HEK293T (cell line): ENCODE measurements around the gene LETM1.

ENCODE experiments used
- CTCF ChIA-PET: fragments of 350-600 bp; formaldehyde crosslinking; extraction: SDS; loops from one replicate; lab custom pipeline; 2021; ENCODE audit warnings: antibody characterized with exemption, inconsistent platforms; lab: Yijun Ruan, JAX
- POLR2A ChIA-PET: fragments of 350-600 bp; formaldehyde crosslinking; extraction: SDS; loops from one replicate; lab custom pipeline; 2020; ENCODE audit warnings: antibody characterized with exemption, inconsistent platforms; lab: Yijun Ruan, JAX
- DNase-seq: peaks from one replicate; pipeline ENCODE4 v3.0.0; 2012; ENCODE audit warnings: mixed read lengths; ENCODE audit errors: extremely low spot score
- ARNT ChIP-seq: fragments of 450-650 bp; IDR thresholded peaks from 2 replicates; pipeline ENCODE4 v1.6.1; 2017; ENCODE audit warnings: mild to moderate bottlenecking
- BHLHE40 ChIP-seq: fragments of 450-650 bp; IDR thresholded peaks from 2 replicates; pipeline ENCODE4 v1.6.1; 2016; ENCODE audit warnings: mild to moderate bottlenecking, moderate library complexity, borderline replicate concordance
- CTBP1 ChIP-seq: fragments of 450-650 bp; IDR thresholded peaks from 2 replicates; pipeline ENCODE4 v1.6.1; 2016; ENCODE audit warnings: borderline replicate concordance
- ELF4 ChIP-seq: fragments of 450-650 bp; IDR thresholded peaks from 2 replicates; pipeline ENCODE4 v1.6.1; 2017; ENCODE audit warnings: antibody characterized with exemption
- FOXA1 ChIP-seq: fragments of 450-650 bp; IDR thresholded peaks from 2 replicates; pipeline ENCODE4 v1.6.1; 2016; ENCODE audit warnings: mild to moderate bottlenecking
- FOXK2 ChIP-seq: fragments of 450-650 bp; IDR thresholded peaks from 2 replicates; pipeline ENCODE4 v1.6.1; 2016; ENCODE audit warnings: mild to moderate bottlenecking
- FOXM1 ChIP-seq: fragments of 450-650 bp; IDR thresholded peaks from 2 replicates; pipeline ENCODE4 v1.6.1; 2017; ENCODE audit warnings: mild to moderate bottlenecking, borderline replicate concordance
- HDGF ChIP-seq: fragments of 450-650 bp; IDR thresholded peaks from 2 replicates; pipeline ENCODE4 v1.6.1; 2017; ENCODE audit warnings: antibody characterized with exemption, borderline replicate concordance
- L3MBTL2 ChIP-seq: fragments of 450-650 bp; conservative IDR thresholded peaks from 2 replicates; pipeline ENCODE4 v1.6.1; 2016; ENCODE audit warnings: mild to moderate bottlenecking
- LEF1 ChIP-seq: fragments of 450-650 bp; IDR thresholded peaks from 2 replicates; pipeline ENCODE4 v1.6.1; 2017; ENCODE audit warnings: mild to moderate bottlenecking, borderline replicate concordance
- NFRKB ChIP-seq: fragments of 450-650 bp; IDR thresholded peaks from 2 replicates; pipeline ENCODE4 v1.6.1; 2016; ENCODE audit warnings: mild to moderate bottlenecking, moderate library complexity
- PKNOX1 ChIP-seq: fragments of 450-650 bp; IDR thresholded peaks from 2 replicates; pipeline ENCODE4 v1.6.1; 2016
- SP1 ChIP-seq: fragments of 450-650 bp; IDR thresholded peaks from 2 replicates; pipeline ENCODE4 v1.6.1; 2017
- SUZ12 ChIP-seq: fragments of 450-650 bp; IDR thresholded peaks from 2 replicates; pipeline ENCODE4 v1.6.1; 2016; ENCODE audit warnings: mild to moderate bottlenecking
- TARDBP ChIP-seq: fragments of 450-650 bp; IDR thresholded peaks from 2 replicates; pipeline ENCODE4 v1.6.1; 2016
- ZNF384 ChIP-seq: fragments of 450-650 bp; IDR thresholded peaks from 2 replicates; pipeline ENCODE4 v1.6.1; 2016

The LETM1 gene

DNA sequence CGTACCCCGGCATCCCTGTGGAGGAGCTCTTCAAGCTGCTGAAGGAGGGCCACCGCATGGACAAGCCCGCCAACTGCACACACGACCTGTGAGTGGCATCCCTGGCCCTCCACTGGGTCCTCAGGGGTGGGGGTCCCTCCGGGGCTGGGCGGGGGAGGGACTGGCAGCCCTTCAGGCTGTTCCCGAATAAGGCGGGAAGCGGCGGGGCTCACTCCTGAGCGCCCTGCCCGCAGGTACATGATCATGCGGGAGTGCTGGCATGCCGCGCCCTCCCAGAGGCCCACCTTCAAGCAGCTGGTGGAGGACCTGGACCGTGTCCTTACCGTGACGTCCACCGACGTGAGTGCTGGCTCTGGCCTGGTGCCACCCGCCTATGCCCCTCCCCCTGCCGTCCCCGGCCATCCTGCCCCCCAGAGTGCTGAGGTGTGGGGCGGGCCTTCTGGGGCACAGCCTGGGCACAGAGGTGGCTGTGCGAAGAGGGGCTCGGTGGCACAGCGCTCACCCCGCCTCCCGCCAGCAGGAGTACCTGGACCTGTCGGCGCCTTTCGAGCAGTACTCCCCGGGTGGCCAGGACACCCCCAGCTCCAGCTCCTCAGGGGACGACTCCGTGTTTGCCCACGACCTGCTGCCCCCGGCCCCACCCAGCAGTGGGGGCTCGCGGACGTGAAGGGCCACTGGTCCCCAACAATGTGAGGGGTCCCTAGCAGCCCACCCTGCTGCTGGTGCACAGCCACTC is 49.2 kb downstream of the LETM1 start:
- DNase-seq: no peak
- POLR2A ChIA-PET: no interaction called here
- CTCF ChIA-PET: no interaction called here
- TF ChIP-seq FOXA1: no peak
- TF ChIP-seq ZNF384: no peak
- no peak for TF ChIP-seq LEF1
- TF ChIP-seq ARNT: no peak
- TF ChIP-seq FOXK2: no peak
- TF ChIP-seq NFRKB: no peak
- no peak for TF ChIP-seq ELF4
- TF ChIP-seq TARDBP: no peak
- TF ChIP-seq SP1: no peak
- no peak for TF ChIP-seq PKNOX1
- TF ChIP-seq BHLHE40: no peak
- no peak for TF ChIP-seq HDGF
- TF ChIP-seq FOXM1: no peak
- TF ChIP-seq CTBP1: no peak
- TF ChIP-seq SUZ12: no peak
- no peak for TF ChIP-seq L3MBTL2

DNA sequence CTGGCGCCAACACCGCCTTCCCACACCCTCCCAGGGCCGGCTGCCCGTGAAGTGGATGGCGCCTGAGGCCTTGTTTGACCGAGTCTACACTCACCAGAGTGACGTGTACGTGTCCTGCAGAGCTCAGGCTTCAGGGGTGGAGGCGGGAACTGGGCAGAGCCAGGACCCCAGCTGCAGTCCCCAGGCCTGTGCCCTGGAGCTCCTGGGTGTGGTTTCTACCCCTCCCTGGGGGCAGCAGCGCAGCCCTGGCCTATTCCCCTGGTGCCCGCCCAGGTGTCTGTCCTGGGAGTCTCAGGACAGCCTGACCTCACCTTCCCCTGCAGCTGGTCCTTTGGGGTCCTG is 49.8 kb downstream of the LETM1 start:
- ChIA-PET CTCF (interaction anchor here (1.1 kb wide), 1 partner anchor 61 kb away, joined by 4 read pairs; no protein-coding TSS in a partner anchor), POLR2A (no interaction called here)
- no peak for DNase-seq
- TF ChIP-seq HDGF (no peak), FOXA1 (no peak), FOXK2 (no peak), FOXM1 (no peak), NFRKB (no peak), PKNOX1 (no peak), LEF1 (no peak), BHLHE40 (no peak), CTBP1 (no peak), TARDBP (no peak), ZNF384 (no peak), SP1 (no peak), ELF4 (no peak), ARNT (no peak)

DNA sequence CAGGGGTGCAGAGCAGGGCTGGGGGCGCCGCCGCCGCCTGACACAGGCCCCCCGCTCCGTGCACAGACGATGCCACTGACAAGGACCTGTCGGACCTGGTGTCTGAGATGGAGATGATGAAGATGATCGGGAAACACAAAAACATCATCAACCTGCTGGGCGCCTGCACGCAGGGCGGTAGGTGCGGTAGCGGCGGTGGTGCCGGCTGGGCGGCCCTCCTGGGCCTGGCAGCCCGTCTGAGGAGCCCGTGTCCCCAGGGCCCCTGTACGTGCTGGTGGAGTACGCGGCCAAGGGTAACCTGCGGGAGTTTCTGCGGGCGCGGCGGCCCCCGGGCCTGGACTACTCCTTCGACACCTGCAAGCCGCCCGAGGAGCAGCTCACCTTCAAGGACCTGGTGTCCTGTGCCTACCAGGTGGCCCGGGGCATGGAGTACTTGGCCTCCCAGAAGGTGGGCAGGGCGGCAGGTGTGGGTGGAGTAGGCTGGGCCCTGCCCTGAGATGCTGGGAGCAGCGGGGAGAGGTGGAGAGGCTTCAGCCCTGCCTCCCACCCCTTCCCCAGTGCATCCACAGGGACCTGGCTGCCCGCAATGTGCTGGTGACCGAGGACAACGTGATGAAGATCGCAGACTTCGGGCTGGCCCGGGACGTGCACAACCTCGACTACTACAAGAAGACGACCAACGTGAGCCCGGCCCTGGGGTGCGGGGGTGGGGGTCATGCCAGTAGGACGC is 50.3 kb downstream of the LETM1 start:
- DNase-seq: no peak
- no peak for TF ChIP-seq BHLHE40
- TF ChIP-seq FOXA1: no peak
- no peak for TF ChIP-seq NFRKB
- TF ChIP-seq TARDBP: no peak
- TF ChIP-seq ZNF384: no peak
- no peak for TF ChIP-seq SUZ12
- no peak for TF ChIP-seq L3MBTL2
- TF ChIP-seq SP1: no peak
- TF ChIP-seq FOXK2: no peak
- CTCF ChIA-PET: interaction anchor here (1.1 kb wide), 1 partner anchor 61 kb away, joined by 4 read pairs; no protein-coding TSS in a partner anchor
- POLR2A ChIA-PET: no interaction called here

DNA sequence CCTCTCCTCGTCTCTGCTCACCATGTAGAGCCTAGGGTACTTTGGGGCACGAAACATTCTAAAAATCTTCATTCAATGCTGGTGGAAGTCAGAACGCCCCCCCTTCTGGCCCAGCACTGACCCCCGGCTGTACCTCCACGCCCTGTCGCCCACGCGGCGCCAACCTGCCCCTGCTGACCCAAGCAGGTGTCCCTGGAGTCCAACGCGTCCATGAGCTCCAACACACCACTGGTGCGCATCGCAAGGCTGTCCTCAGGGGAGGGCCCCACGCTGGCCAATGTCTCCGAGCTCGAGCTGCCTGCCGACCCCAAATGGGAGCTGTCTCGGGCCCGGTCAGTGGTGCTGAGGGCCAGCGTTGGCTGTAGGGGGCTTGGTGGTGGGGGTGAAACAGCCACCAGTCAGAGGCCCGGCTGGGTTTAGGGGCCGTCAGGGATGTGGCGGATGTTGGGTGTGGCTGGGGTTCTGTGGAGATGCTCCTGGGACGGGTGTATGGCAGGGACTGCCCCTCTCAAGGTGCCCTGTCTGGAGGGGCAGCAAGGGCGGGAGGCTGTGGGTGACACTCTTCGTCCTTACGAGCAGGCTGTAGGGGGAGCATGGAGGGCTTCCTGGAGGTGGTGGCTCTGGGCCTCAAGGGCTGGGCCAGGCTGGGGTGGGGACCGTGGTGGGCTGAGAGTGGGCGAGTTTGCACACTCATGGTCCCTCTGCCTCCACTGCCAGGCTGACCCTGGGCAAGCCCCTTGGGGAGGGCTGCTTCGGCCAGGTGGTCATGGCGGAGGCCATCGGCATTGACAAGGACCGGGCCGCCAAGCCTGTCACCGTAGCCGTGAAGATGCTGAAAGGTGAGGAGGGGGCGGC is 51.1 kb downstream of the LETM1 start:
- no peak for DNase-seq
- POLR2A ChIA-PET: no interaction called here
- CTCF ChIA-PET: interaction anchor here (1.1 kb wide), 1 partner anchor 60 kb away, joined by 4 read pairs; no protein-coding TSS in a partner anchor
- no peak for TF ChIP-seq HDGF
- no peak for TF ChIP-seq PKNOX1
- TF ChIP-seq SUZ12: no peak
- no peak for TF ChIP-seq TARDBP
- no peak for TF ChIP-seq NFRKB
- no peak for TF ChIP-seq ZNF384
- TF ChIP-seq BHLHE40: no peak
- TF ChIP-seq FOXK2: no peak
- TF ChIP-seq CTBP1: no peak
- TF ChIP-seq ELF4: no peak
- TF ChIP-seq FOXA1: no peak
- TF ChIP-seq SP1: no peak
- no peak for TF ChIP-seq ARNT
- no peak for TF ChIP-seq L3MBTL2
- no peak for TF ChIP-seq FOXM1
- no peak for TF ChIP-seq LEF1
